Left renal pelvis (tissue), 4 donors: ENCODE measurements around the gene SCAF4. TPM values are rescaled to one million over a fixed set of nuclear protein-coding genes. Genes with fewer than 3 reads are reported as not detected.

Experiments
- DNase-seq, 4 donors: peaks; one replicate each; pipeline ENCODE4 v3.0.0-alpha.2; 2013; ENCODE audit warnings: low read depth in 4 of 4, low spot score in 3 of 4
- polyA plus RNA-seq, 4 donors: library from polyadenylated mRNA; unstranded; fragments of 120-200 nt; gene quantifications; one replicate each; pipeline ENCODE4 v1.2.1, GENCODE V29; 2013; ENCODE audit not compliant: insufficient read length in 4 of 4

SCAF4 gene
- polyA plus RNA-seq, 4 donors = 32.3 to 40.8 (median 38.3) TPM

GRCh38 chr21:31713973-31714740 lies 17.8 kb downstream of the SCAF4 start:
- no peak for DNase-seq

DNA sequence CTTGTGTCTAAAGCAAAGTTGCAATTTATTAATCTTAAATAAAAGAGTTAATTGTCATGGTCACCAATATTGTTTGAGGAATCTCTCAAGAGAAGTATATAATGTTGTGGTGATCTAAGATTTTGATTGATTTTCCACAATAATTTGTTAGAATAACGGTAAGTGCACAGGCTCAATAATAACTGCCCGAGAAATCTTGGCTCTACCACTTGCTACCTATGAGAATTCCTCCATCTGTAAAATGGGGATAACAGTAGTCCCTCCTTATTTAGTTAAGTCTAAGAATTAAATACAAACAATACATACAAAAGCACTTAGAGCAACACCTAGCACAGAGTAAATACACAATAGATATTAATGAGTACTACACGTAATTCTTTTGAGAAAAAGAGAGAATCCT lies 18.8 kb downstream of the SCAF4 start:
- DNase-seq = no peak

GRCh38 chr21:31711745-31712285 lies 20.1 kb downstream of the SCAF4 start:
- no peak for DNase-seq

DNA sequence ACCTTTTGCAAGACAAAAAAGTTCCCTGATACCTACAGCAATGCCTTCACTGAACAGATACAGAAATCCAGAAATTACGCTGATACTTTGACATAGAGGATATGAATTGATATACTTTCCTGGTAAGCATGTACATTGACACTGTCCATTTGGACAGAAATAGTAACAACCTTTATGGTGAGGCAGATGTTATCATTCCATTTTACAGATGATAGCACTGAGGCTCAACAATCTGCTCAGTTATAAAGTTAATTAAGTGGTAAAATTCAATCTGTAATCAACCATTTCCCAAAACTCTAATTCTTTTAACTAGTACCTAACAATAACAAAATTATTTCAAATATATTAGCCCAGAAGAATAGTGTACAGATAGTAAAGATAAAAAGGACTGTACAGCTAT lies 20.6 kb downstream of the SCAF4 start:
- no peak for DNase-seq

GRCh38 chr21:31710586-31710985 lies 21.3 kb downstream of the SCAF4 start:
- DNase-seq = no peak

DNA sequence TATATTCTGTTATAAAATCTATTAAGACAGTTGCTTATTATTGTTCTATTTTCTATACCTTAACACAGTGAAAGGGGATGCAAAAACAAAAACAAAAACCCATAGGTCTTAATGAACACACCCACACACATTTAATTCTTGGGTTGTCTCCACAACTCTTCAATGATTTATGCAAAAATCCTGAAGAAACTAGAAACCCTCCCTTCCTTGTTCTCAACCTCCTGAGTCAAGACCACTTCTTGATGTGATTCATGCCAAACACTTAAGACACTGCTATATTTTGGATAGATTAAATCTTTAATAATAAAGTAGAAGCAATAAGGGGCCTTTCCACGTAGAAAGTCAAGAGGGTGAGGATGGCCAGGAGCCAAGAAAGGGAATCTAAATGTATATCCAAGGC lies 23.4 kb downstream of the SCAF4 start:
- no peak for DNase-seq

GRCh38 chr21:31707499-31707898 lies 24.4 kb downstream of the SCAF4 start:
- no peak for DNase-seq

GRCh38 chr21:31706562-31706961 lies 25.4 kb downstream of the SCAF4 start:
- DNase-seq = no peak

DNA sequence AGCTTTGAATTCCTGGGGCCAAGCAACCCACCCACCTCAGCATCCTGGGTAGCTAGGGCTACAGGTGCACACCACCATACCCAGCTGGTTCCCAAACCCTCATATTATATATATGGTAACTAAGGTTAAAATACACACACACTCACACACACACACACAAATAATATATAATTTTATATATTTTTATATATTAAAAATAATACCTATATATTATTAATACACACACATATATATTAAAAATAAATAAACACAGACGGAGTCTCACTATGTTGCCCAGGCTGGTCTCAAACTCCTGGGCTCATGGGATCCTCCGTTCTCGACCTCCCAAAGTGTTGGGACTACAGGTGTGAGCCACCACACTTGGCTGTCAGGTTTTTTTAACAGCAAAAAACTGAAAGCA lies 31.9 kb downstream of the SCAF4 start:
- DNase-seq = no peak

DNA sequence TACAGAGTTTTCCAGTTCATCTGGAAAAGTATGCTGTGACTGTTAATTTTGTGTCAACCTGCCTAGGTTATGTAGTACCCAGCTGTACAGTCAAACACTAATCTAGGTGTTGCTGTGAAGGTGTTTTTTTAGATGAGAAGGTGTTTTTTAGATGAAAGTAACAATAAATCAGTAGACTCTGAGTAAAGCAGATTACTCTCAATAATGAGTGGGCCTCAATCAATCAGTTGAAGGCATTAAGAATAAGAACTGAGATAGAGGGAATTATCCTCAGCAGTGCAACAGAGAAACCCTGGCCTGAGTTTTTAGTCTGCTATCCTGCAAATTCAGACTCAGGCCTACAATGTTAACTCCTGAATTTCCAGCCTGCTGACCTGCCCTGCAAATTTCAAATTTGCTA lies 33.5 kb downstream of the SCAF4 start:
- no peak for DNase-seq

- DNase-seq = no peak
Measured at GRCh38 chr21:31696424-31696823, 35.5 kb downstream of the SCAF4 start.

GRCh38 chr21:31693222-31693621 lies 38.7 kb downstream of the SCAF4 start:
- DNase-seq = no peak

- no peak for DNase-seq
Measured at GRCh38 chr21:31688603-31689368, 43.1 kb downstream of the SCAF4 start.

DNA sequence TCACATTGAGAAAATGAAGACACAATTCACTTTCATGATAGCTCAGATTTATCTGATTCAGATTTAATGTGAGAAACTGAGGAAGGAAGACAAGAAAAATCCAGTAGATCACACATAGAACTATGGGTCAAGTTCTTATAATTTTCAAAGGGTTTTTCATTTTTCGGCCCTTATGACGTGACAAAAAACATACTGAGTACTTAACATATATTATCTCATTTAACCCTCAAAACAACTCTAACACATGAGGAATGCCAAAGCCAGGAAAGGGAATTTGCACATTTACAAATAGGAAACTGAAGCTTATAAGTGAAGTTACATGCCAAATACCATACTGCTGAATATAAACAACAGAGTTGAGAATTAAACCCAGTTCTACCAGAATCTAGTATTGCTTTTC lies 44.8 kb downstream of the SCAF4 start:
- DNase-seq = no peak

- DNase-seq = no peak
Measured at GRCh38 chr21:31686272-31686915, 45.5 kb downstream of the SCAF4 start.

- DNase-seq = no peak
Measured at GRCh38 chr21:31684918-31685317, 47.0 kb downstream of the SCAF4 start.

GRCh38 chr21:31683029-31683428 lies 48.9 kb downstream of the SCAF4 start:
- DNase-seq = no peak

GRCh38 chr21:31682620-31683019 lies 49.3 kb downstream of the SCAF4 start:
- DNase-seq = no peak

- DNase-seq = no peak
Measured at GRCh38 chr21:31678478-31678877, 53.4 kb downstream of the SCAF4 start.

GRCh38 chr21:31677047-31677446 lies 54.9 kb downstream of the SCAF4 start:
- no peak for DNase-seq

- DNase-seq = no peak
Measured at GRCh38 chr21:31675960-31676359, 56.0 kb downstream of the SCAF4 start.
